SIG-M5 treated with dmso at 0.1 percent for 504 hours (cell line): ENCODE measurements around the gene ARHGAP26.

Experiments used
- DNase-seq: peaks from one replicate; lab custom pipeline; 2025; ENCODE audit not compliant: unreplicated experiment; lab: John Stamatoyannopoulos, UW

Gene ARHGAP26

DNA sequence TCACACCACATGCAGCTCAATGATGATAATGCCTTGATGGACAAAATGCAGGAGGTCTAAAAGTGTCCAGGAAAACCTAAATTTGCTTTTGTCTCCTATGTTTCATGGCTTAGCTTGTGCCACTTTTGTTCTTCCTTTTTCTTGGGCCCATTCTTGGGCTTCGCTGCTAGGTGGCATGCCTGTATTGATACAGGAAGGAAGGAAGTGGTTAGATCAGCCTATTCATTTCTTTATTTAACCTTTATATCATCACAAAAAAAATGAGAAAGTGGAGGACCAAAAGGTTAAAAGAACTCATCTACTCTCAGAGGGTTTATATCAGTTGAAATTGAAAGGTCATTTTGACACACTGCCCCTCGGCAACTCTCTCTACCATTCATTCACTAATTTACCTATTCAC, 260.2 kb downstream of the ARHGAP26 start:
- no peak for DNase-seq

GRCh38 chr5:143031781-143032580, 261.8 kb downstream of the ARHGAP26 start:
- no peak for DNase-seq

DNA sequence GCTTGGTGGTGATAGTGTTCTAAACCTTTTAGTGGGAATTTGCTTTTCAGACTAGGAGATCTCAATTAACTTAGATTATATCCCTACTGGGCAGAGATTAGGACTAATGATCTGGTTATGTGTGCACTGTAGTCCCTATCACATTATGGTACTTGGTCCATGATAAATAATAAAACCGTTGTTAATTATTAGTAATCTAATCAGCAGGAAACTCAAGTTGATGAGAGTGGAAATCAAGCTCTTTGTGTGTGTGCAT, 262.3 kb downstream of the ARHGAP26 start:
- no peak for DNase-seq

GRCh38 chr5:143033535-143034250, 263.5 kb downstream of the ARHGAP26 start:
- no peak for DNase-seq

- DNase-seq = no peak
Measured at GRCh38 chr5:143036146-143036927, 266.2 kb downstream of the ARHGAP26 start.

DNA sequence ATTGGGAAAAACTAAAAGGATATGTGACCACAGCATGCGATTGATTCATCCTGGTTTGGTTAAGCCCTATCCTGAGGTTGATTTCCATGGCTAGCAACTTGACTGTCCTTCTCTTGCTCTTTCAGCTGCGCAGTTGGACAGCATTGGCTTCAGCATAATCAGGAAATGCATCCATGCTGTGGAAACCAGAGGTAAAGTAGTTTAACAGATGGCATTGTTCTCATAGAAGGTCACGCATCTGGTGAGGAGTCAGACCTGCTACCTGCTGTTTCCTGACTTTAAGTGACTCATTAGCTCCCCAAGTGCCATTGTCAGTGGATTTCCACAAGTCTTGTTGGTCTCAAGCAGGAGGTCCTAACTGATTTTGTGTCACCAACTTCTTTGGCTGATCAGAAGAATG, 266.9 kb downstream of the ARHGAP26 start:
- DNase-seq = no peak

- DNase-seq = no peak
Measured at GRCh38 chr5:143037708-143038107, 267.5 kb downstream of the ARHGAP26 start.

DNA sequence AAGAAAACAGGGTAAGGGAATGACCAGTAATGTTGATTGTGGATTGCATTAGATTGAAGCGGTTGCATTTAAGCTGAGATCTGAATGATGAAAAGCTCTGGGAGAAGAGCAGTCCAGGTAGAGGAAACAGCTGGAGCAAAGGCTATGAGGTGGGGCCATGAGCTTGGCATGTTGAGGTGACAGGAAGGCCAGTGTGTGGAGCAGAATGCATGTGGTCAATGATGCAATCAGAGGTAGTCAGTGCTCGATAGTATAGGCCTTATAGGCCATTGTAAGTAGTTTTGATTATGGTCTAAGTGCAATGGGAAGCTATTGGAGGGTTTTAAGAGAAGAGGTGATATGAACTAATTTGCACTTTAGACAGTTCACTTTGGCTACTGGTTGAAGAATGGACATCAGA, 270.4 kb downstream of the ARHGAP26 start:
- DNase-seq = no peak

- no peak for DNase-seq
Measured at GRCh38 chr5:143041461-143041860, 271.3 kb downstream of the ARHGAP26 start.

DNA sequence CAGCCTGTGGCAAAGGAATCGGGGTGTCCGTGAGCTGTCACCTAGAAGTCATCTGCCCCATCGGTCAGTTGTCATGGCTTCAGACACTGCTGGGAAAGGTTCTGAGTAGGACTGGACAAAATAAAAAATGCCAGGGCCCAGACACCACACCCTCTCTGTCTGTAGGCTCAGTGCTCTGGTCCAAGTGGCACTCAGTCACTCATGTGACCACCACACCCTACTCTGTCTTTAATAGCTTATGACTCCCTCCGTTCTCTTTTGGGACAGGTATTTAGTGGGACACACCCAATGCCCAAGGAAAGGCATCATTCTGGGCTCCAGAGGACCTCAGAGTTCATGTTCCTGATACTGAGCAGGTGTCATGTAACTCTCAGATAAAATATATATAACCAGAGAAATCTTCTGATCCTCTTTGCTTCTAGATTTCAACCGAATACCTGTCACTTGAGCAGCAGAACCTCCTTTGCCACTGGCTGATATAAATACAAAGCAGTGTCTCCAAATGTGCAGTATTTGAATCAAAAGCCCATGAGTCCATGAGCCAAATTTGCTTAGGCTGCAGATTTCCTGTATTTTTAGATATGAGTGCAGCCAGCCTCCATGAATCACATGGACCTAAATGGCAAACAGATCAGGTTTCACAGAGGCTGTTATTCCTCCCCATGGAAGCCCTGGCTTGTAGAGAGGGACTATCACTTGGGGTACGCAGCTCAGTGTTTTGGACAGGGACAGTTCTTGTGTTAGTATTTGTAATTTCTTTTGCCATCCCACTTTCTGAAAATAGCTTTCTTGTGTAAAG, 272.0 kb downstream of the ARHGAP26 start:
- DNase-seq = no peak

GRCh38 chr5:143044265-143044664, 274.1 kb downstream of the ARHGAP26 start:
- no peak for DNase-seq

GRCh38 chr5:143045062-143045461, 274.9 kb downstream of the ARHGAP26 start:
- DNase-seq = no peak

DNA sequence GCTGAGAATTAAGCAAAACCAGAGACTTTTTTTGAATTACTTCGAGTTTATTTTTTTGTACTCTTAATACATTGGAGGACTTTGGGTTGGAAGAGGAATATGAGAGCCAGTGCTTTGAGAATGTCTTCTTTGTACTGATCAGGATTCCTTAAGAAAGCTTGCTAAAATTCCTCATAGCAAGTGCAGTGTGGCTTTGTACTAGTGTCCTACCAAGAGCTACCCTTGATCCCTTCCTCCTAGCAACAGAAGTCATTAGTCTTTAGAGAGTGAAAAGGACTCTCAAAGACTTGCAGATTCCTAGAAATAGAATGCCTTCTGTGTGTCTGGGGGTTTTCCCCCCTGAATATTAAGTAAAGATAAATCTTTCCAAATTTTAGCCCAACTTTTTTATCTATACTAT, 276.1 kb downstream of the ARHGAP26 start:
- DNase-seq = no peak

GRCh38 chr5:143047091-143047490, 276.9 kb downstream of the ARHGAP26 start:
- no peak for DNase-seq

DNA sequence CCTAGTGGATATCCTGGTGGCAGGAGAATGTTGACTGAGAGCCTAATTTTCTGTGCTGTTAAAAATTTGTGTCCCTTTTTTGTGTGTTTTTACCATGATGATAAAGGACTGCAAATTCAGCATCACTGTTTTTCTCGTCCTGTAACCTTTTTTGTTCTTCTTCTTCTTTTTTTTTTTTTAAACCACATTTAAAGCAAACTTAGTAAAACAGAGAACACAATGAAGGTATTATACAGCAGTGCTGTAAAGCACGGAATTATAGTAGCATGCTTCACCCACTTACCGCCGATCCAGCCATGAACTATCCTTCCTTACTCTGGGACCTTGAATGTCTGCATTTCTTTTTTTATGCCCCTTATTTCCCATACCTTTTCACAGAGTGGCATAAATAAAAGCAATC, 280.0 kb downstream of the ARHGAP26 start:
- DNase-seq = no peak

- peak; percentile 98 for DNase-seq
Measured at GRCh38 chr5:143051244-143052058, 281.3 kb downstream of the ARHGAP26 start.

DNA sequence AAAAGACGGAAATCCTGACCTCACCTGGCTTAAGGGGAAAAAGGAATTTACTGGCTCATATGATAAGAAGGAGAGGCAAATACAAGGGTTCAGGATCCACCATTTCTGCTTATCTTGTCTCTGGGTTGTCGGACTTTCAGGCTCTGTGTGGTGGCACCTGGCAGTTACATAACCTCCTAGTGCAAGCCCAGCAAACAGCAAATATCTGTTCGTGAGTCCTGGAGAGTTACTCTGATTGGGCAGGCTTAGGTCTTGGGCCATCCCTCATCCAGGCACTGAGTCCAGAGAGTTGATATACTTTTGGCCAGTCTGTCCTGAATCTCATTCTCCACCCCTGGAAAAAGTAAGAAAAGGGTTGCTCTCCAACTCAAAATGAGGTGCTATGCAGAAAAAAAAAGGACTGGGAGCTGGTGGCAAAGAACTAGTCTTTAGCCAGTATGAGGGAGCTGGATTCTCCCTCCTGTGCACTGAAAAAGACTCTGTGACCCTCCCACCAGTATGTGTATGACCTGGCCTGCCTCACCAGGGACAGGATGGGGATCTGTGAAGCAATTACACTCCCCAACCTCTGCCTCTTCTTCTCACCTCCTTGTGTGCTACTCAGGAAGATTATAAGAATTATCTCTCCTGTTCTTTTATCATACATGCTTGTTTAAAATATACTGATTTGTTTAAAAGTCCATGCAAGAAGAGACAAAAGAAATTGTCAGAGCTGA, 282.9 kb downstream of the ARHGAP26 start:
- no peak for DNase-seq

- DNase-seq = no peak
Measured at GRCh38 chr5:143053780-143054179, 283.6 kb downstream of the ARHGAP26 start.

DNA sequence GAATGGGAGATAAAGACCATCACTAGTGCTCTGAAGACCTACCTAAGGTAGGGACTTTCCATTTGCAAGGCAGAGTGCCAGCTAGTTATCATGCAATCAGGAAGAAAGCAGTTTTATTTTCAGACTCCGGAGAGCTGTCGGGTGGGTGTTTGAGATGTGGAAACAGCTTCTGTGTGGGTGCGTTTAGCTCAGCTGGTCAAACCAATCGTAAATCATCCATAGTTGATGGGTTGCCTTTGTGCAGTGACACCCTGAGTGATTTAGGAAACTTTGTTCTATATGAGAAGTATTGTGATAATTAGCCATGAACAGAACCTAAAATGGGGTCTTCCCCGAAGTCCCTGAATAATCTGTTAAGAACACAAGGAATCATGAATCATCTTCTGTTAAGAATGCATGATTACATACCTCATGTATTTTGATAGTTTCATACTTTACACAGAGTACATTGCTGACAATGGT, 284.3 kb downstream of the ARHGAP26 start:
- peak; percentile 77 for DNase-seq
